Measurements from ENCODE around the gene MYH11. TPM values are rescaled to one million over a fixed set of nuclear protein-coding genes. Genes with fewer than 3 reads are reported as not detected.

Gene MYH11
- total and polyA plus RNA-seq, 2 of the 13 experiments (the other 11 are each of a cell fraction or from before 2014, with no cell fraction given), result not detected

- TF ChIP-seq, protein P1, sequence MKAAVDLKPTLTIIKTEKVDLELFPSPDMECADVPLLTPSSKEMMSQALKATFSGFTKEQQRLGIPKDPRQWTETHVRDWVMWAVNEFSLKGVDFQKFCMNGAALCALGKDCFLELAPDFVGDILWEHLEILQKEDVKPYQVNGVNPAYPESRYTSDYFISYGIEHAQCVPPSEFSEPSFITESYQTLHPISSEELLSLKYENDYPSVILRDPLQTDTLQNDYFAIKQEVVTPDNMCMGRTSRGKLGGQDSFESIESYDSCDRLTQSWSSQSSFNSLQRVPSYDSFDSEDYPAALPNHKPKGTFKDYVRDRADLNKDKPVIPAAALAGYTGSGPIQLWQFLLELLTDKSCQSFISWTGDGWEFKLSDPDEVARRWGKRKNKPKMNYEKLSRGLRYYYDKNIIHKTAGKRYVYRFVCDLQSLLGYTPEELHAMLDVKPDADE (CRISPR knock-in tag; IDR thresholded peaks at IDR 0.05), result no peak
- no peak for TF ChIP-seq ZNF563 (CRISPR knock-in tag; IDR thresholded peaks at IDR 0.05)
- TF ChIP-seq, protein P2, sequence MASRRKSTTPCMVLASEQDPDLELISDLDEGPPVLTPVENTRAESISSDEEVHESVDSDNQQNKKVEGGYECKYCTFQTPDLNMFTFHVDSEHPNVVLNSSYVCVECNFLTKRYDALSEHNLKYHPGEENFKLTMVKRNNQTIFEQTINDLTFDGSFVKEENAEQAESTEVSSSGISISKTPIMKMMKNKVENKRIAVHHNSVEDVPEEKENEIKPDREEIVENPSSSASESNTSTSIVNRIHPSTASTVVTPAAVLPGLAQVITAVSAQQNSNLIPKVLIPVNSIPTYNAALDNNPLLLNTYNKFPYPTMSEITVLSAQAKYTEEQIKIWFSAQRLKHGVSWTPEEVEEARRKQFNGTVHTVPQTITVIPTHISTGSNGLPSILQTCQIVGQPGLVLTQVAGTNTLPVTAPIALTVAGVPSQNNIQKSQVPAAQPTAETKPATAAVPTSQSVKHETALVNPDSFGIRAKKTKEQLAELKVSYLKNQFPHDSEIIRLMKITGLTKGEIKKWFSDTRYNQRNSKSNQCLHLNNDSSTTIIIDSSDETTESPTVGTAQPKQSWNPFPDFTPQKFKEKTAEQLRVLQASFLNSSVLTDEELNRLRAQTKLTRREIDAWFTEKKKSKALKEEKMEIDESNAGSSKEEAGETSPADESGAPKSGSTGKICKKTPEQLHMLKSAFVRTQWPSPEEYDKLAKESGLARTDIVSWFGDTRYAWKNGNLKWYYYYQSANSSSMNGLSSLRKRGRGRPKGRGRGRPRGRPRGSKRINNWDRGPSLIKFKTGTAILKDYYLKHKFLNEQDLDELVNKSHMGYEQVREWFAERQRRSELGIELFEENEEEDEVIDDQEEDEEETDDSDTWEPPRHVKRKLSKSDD (CRISPR knock-in tag; IDR thresholded peaks at IDR 0.05; ENCODE audit: low read depth), result no peak
- TF ChIP-seq HCFC1 (IDR thresholded peaks at IDR 0.05; ENCODE audit: low read depth, low read length), result no peak
Measured at GRCh38 chr16:15825750-15826305, 31.0 kb downstream of the MYH11 start (continued).

- in situ Hi-C loops (cut with HindIII; ENCODE audit: extremely low pct_ligation_motif_present, low pct_unique_long_range_greater_than_20kb), result loop anchor here (5.0 kb wide), 1 partner anchor 46 kb away; no protein-coding TSS in a partner anchor
- H3K79me2 ChIP-seq (ENCODE audit: insufficient read depth, low read length), result no peaks in the 10 kb centered on the region
- POLR2A ChIA-PET, result no interaction called here
- H4K20me1 ChIP-seq (ENCODE audit: insufficient read depth, low read length), result peaks cover 2% of the 10 kb centered on the region; the same call in 1 of the 2 replicates
- BruUV-seq (replicated peaks), result no TSS peak
- H3K27me3 ChIP-seq (ENCODE audit: control insufficient read depth in 1 of 2, insufficient read depth in 2 of 2, low read length in 2 of 2), result peaks cover 10 to 49% of the 10 kb centered on the region in 2 experiments
- no peaks in the 10 kb centered on the region for H3K36me3 ChIP-seq (replicated peaks in 1 of 2; ENCODE audit: control insufficient read depth in 1 of 2, insufficient read depth in 2 of 2, low read length in 2 of 2)
- DNase-seq (ENCODE audit: low spot score) (no peak), ATAC-seq (peak; percentile 57), FAIRE-seq (no peak)
- no peak overlapping the region for H3K9ac ChIP-seq (ENCODE audit: insufficient read depth, low read depth, low read length)
- H3K4me2 ChIP-seq (ENCODE audit: low read depth, low read length), result no peak overlapping the region
- CTCF ChIA-PET (ENCODE audit: low intra/inter-chr PET ratio, low total read pairs), result interaction anchor here (2.4 to 4.0 kb wide), 2 partner anchors 45 to 57 kb away, joined by 21 to 30 read pairs; no protein-coding TSS in a partner anchor
- H3K9me3 ChIP-seq (ENCODE audit: low read length), result no peaks in the 10 kb centered on the region
- no peaks in the 10 kb centered on the region for H3K4me1 ChIP-seq (ENCODE audit: insufficient read depth, low read length)
- H3K27ac ChIP-seq (ENCODE audit: extremely low read length, insufficient read depth, low read length), result no peak overlapping the region
- H2AFZ ChIP-seq (ENCODE audit: low read length), result no peak overlapping the region
- 0 out of 2 replicates have a peak, but pooled peaks have one; percentile 29 for TF ChIP-seq ZNF576 (CRISPR knock-in tag; IDR thresholded peaks at IDR 0.05)
- no peak for TF ChIP-seq TARDBP (CRISPR knock-in tag; IDR thresholded peaks at IDR 0.05)
- 0 out of 2 replicates have a peak, but pooled peaks have one; percentile 40 for TF ChIP-seq MTERF4 (CRISPR knock-in tag; IDR thresholded peaks at IDR 0.05)
- 0 out of 2 replicates have a peak, but pooled peaks have one; percentile 20 for TF ChIP-seq TBX2 (CRISPR knock-in tag; IDR thresholded peaks at IDR 0.05; ENCODE audit: borderline replicate concordance)
- TF ChIP-seq CAMTA2 (CRISPR knock-in tag; IDR thresholded peaks at IDR 0.05; ENCODE audit: borderline replicate concordance), result 0 out of 2 replicates have a peak, but pooled peaks have one; percentile 45
- intact Hi-C loops (cut with micrococcal nuclease; ENCODE audit: unreplicated experiment), result loop anchor here (1.0 kb wide), 2 partner anchors 45 to 57 kb away; no protein-coding TSS in a partner anchor
- 33% methylated on average over 17 of the region's 17 CpGs for WGBS (ENCODE audit: low lambda C conversion rate)
- no peak overlapping the region for H3K4me3 ChIP-seq (replicated peaks in 1 of 3; ENCODE audit: insufficient read depth in 1 of 3, low read depth in 2 of 3, low read length in 3 of 3)
Measured at GRCh38 chr16:15822957-15823356, 33.9 kb downstream of the MYH11 start.

Data from HepG2 (cell line).